ENCODE measurements around the gene IL33. TPM values are rescaled to one million over a fixed set of nuclear protein-coding genes. Genes with fewer than 3 reads are reported as not detected.

The IL33 gene
- polyA plus RNA-seq, 1 donor (not counting 4 experiments of a cell fraction or from before 2014, with no cell fraction given) = 7.8 TPM

DNA sequence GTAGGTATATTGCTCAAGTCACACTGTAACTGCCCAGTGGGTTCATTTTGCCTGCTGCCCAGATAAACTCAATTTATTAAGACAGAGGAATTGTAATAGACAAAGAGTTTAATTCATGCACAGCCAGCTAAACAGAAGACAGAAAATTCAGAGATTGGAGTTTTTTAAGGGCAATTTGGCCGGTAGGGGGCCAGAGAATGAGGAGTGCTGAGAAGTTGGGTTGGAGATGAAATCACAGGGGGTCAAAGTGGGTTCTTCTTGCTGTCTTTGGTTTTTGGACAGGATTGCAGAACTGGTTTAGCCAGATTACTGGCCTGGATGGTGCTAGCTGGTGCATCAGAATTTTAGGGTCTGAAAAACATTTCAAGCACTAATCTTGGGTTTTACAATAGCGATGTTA is 20.7 kb upstream of the IL33 start:
- DNase-seq (ENCODE audit: low read depth, low spot score) (no peak), FAIRE-seq (peak; percentile 26)
- Histone ChIP-seq H3K9me1 (ENCODE audit: control insufficient read depth, extremely low read depth, insufficient read depth, low read length) (no peaks in the 10 kb centered on the region), H3K9ac (ENCODE audit: control insufficient read depth, extremely low read depth, insufficient read depth, low read length) (no peak overlapping the region), H3K4me1 (ENCODE audit: control insufficient read depth, extremely low read depth, insufficient read depth, low read length) (peaks cover 6% of the 10 kb centered on the region), H3K79me2 (ENCODE audit: control insufficient read depth, insufficient read depth, low read length) (no peaks in the 10 kb centered on the region), H4K20me1 (ENCODE audit: control insufficient read depth, extremely low read depth, insufficient read depth, low read length) (no peaks in the 10 kb centered on the region), H3K36me3 (ENCODE audit: control insufficient read depth in 2 of 2, extremely low read depth in 1 of 2, insufficient read depth in 2 of 2, low read length in 2 of 2) (no peaks in the 10 kb centered on the region), H3K4me3 (ENCODE audit: control insufficient read depth in 2 of 3, extremely low read depth in 1 of 3, insufficient read depth in 2 of 3, low read depth in 1 of 3, low read length in 3 of 3) (no peak overlapping the region), H3K4me2 (ENCODE audit: control insufficient read depth, extremely low read depth, insufficient read depth, low read depth, low read length) (no peak overlapping the region), H3K27me3 (ENCODE audit: control insufficient read depth, extremely low read depth, insufficient read depth, low read length) (no peaks in the 10 kb centered on the region), H2AFZ (ENCODE audit: control insufficient read depth, low read length) (no peak overlapping the region), H3K9me3 (ENCODE audit: control insufficient read depth, low read depth, low read length) (no peaks in the 10 kb centered on the region), H3K27ac (ENCODE audit: control insufficient read depth, insufficient read depth, low read length) (no peak overlapping the region)
- dilution Hi-C loops (cut with MboI; ENCODE audit: extremely low pct_ligation_motif_present, low sequenced_read_pairs) = no loop called here
- TF ChIP-seq EZH2 (IDR thresholded peaks at IDR 0.05; ENCODE audit: low read length) = no peak
- TF ChIP-seq, protein P1, sequence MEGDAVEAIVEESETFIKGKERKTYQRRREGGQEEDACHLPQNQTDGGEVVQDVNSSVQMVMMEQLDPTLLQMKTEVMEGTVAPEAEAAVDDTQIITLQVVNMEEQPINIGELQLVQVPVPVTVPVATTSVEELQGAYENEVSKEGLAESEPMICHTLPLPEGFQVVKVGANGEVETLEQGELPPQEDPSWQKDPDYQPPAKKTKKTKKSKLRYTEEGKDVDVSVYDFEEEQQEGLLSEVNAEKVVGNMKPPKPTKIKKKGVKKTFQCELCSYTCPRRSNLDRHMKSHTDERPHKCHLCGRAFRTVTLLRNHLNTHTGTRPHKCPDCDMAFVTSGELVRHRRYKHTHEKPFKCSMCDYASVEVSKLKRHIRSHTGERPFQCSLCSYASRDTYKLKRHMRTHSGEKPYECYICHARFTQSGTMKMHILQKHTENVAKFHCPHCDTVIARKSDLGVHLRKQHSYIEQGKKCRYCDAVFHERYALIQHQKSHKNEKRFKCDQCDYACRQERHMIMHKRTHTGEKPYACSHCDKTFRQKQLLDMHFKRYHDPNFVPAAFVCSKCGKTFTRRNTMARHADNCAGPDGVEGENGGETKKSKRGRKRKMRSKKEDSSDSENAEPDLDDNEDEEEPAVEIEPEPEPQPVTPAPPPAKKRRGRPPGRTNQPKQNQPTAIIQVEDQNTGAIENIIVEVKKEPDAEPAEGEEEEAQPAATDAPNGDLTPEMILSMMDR (optimal IDR thresholded peaks at IDR 0.05 in 1 of 3, IDR thresholded peaks at IDR 0.05 in 1 of 3, conservative IDR thresholded peaks at IDR 0.05 in 1 of 3; ENCODE audit: extremely low read depth in 1 of 3, insufficient read depth in 2 of 3, low read length in 3 of 3) = peak in 1 of 3 experiments; percentile 13

DNA sequence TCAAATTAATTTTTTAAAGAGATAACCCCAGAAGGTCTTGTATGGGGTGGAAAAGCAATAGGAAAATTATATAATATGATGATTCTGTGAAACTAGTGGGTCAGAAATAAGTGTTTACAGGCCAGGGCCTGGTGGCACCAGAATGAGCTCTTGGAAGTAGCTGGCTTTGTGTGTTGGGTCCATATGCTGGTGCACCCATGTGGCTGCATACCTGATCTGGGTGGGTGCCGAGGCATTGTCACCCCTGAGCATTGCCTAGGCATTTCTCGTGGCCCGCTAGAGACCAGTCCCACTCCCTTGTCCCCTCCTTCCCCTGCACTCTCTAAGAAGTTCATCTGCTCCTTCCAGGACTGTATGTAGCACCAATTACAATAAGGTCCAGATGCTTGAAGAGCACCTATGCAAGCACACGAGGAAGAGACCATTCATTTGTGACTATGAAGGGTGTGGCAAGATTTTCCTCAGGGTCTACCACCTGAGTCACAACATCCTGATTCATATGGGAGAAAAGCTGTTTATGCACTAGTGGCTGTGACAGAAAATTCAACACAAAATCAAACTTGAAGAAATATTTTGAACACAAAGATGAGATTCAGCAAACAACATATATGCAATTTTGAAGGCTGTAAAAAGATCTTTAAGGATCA is 19.8 kb upstream of the IL33 start:
- DNase-seq (ENCODE audit: low read depth, low spot score) = no peak

More for the DNA sequence above, 19.8 kb upstream of the IL33 start:
- Histone ChIP-seq H3K9ac (ENCODE audit: control insufficient read depth, extremely low read depth, insufficient read depth, low read length) (no peak overlapping the region), H3K4me3 (ENCODE audit: control insufficient read depth in 2 of 3, extremely low read depth in 1 of 3, insufficient read depth in 2 of 3, low read depth in 1 of 3, low read length in 3 of 3) (no peak overlapping the region), H3K4me2 (ENCODE audit: control insufficient read depth, extremely low read depth, insufficient read depth, low read depth, low read length) (no peak overlapping the region), H3K9me3 (ENCODE audit: control insufficient read depth, low read depth, low read length) (no peaks in the 10 kb centered on the region), H3K9me1 (ENCODE audit: control insufficient read depth, extremely low read depth, insufficient read depth, low read length) (no peaks in the 10 kb centered on the region), H4K20me1 (ENCODE audit: control insufficient read depth, extremely low read depth, insufficient read depth, low read length) (no peaks in the 10 kb centered on the region), H3K27ac (ENCODE audit: control insufficient read depth, insufficient read depth, low read length) (no peak overlapping the region), H3K79me2 (ENCODE audit: control insufficient read depth, insufficient read depth, low read length) (no peaks in the 10 kb centered on the region), H3K36me3 (ENCODE audit: control insufficient read depth in 2 of 2, extremely low read depth in 1 of 2, insufficient read depth in 2 of 2, low read length in 2 of 2) (no peaks in the 10 kb centered on the region), H3K27me3 (ENCODE audit: control insufficient read depth, extremely low read depth, insufficient read depth, low read length) (no peaks in the 10 kb centered on the region), H3K4me1 (ENCODE audit: control insufficient read depth, extremely low read depth, insufficient read depth, low read length) (peaks cover 6% of the 10 kb centered on the region), H2AFZ (ENCODE audit: control insufficient read depth, low read length) (no peak overlapping the region)
- TF ChIP-seq, protein P1 (optimal IDR thresholded peaks at IDR 0.05 in 1 of 3, IDR thresholded peaks at IDR 0.05 in 1 of 3, conservative IDR thresholded peaks at IDR 0.05 in 1 of 3; ENCODE audit: extremely low read depth in 1 of 3, insufficient read depth in 2 of 3, low read length in 3 of 3) = no peak
- no peak for TF ChIP-seq EZH2 (IDR thresholded peaks at IDR 0.05; ENCODE audit: low read length)
- FAIRE-seq = no peak
- dilution Hi-C loops (cut with MboI; ENCODE audit: extremely low pct_ligation_motif_present, low sequenced_read_pairs) = no loop called here

Data from keratinocyte (primary cell).